ENCODE results near the gene ALDH7A1.
"Not testable (repeated sequence)": the region's sequence is repeated elsewhere in the genome, so short reads cannot be mapped to it uniquely, and the experiment has no call there.

Gene ALDH7A1

GRCh38 chr5:126594748-126595485 is at the start of gene ALDH7A1:
Gene ALDH7A1, minus strand, starts transcription at chr5:126595219. Its CDS starts 21 bp downstream, at chr5:126595198.
- DNase-seq: peak; percentile 28

DNA sequence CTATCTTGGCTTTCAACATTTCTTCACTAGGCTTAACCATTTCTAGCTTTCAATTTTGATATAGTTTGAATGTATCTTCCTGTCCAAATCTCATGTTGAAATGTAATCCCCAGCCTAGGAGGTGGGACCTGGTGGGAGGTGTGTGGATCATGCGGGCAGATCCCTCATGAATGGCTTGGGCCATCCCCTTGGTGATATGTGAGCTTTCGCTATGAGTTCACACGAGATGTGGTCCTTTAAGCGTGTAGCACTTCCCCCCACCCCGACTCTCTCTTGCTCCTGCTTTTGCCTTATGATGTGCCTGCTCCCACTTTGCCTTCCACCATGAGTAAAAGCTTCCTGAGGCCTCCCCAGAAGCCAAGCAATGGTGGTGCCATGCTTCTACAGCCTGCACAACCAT is 46.4 kb upstream of the ALDH7A1 start:
- no peak for DNase-seq

DNA sequence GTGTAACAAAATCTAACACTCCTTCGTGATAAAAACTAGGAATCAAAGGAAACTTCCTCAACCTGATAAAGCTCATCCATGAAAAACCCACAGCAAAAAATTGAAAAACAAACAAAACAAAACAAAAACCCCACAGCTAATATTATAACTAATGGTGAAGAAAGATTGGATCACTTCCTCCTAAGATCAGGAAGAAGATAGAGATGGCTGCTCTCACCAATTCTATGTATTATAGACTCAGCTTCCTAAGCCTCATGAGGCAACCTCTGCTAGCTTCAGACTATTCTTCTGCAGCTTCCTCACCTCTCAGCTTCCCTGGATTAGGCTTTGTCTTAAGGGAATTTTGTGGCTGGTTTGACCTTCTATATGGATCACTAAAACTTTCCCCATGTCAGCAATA is 45.8 kb upstream of the ALDH7A1 start:
- DNase-seq: no peak

DNA sequence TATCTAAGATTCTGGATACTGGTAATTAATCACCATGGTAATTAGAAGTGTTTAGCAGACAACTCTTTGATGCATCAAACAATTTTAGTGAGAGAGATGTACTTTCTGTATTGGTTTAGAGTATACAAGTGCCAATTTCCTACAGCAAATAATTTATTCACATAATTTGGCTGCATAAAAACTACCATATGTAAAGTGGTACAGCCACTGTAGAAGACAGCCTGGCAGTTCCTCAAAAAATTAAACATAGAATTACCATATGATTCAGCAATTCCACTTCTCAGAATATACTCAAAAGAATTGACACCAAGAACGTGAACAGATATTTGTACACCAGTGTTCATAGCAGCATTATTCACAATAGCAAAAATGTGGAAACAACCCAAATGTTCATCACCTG is 41.9 kb upstream of the ALDH7A1 start:
- no peak for DNase-seq

DNA sequence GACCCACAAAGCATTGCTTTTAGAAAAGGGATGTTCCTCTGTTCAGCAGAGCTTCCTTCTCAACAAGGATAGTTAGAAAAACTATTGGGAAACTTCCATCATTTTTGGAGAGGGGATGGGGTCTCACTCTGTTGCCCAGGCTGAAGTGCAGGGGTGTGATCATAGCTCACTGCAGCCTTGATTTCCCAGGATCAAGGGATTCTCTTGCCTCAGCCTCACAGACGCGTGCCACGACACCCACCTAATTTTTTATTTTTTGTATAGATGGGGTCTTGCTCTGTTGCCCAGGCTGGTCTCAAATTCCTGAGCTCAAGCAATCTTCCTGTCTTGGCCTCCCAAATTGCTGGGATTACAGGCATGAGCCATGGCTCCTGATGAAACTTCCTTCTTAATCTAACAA is 40.6 kb upstream of the ALDH7A1 start:
- no peak for DNase-seq

DNA sequence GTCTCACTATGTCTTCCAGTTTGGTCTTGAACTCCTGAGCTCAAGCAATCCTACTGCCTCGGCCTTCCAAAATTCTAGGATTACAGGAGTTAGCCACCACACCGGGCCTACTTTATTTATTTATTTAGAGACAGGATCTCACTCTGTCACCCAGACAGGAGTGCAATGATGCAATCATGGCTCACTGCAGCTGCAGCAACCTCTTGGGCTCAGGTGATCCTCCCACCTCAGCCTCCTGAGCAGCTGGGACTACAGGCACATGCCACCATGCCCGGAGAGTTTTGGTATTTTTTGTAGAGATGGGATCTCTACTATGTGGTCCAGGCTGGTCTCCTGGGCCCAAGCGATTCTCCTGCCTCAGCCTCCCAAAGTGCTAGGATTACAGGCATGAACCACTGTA is 38.5 kb upstream of the ALDH7A1 start:
- DNase-seq: no peak

DNA sequence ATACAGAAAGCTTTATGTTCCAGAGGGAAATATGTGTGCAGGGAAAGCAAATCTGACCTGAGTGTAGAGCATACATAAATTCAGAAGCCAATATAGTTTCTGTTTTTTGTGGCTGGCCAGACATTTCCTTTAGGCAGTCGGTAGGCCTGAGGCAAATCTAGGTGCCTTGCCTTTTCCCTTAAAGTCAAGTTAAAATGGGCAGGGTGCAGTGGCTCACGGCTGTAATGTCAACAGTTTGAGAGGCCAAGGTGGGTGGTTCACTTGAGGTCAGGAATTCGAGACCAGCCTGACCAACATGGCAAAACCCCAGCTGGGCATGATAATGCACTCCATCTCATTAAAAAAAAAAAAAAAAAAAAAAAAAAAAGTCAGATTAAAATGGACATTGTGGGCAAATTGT is 36.9 kb upstream of the ALDH7A1 start:
- no peak for DNase-seq

GRCh38 chr5:126628102-126628501 is 33.1 kb upstream of the ALDH7A1 start:
- DNase-seq: no peak

GRCh38 chr5:126624534-126624933 is 29.5 kb upstream of the ALDH7A1 start:
- DNase-seq: no peak

- no peak for DNase-seq
These were observed 24.8 kb upstream of the ALDH7A1 start for GRCh38 chr5:126619781-126620180.

- not testable (repeated sequence) for DNase-seq
These were observed 22.6 kb upstream of the ALDH7A1 start for GRCh38 chr5:126617603-126618002.

DNA sequence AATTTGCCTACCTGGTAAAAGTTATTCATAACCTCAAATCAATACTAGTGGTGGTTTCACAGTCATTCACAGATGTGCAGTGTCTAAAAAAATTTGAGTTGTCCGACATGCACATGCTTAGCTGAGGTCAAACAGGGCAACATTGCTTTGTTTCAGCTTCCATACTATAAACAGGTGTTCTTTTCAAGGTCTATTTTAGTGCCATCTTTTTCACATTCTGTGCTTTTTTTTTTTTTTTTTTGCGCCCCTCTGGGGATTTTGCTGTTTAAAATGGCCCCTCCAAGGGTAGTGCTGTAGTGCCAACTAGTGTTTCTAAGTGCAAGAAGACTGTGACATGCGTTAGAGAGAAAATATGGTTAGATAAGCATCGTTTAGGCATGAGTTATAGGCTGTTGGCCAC is 20.3 kb upstream of the ALDH7A1 start:
- no peak for DNase-seq

GRCh38 chr5:126613941-126614592 is 19.0 kb upstream of the ALDH7A1 start:
- no peak for DNase-seq

DNA sequence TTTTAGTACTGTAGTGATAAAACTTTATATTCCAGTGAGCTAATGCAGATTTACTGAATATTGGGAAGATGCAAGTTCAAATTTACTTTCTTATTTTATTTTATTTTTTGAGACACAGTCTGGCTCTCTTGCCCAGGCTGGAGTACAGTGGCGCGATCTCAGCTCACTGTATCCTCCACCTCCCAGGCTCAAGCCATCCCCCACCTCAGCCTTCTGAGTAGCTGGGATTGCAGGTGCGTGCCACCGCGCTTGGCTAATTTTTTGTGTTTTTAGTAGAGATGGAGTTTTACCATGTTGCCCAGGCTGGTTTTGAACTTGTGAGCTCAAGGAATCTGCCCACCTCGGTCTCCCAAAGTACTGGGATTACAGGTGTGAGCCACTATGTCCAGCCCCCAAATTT is 15.6 kb upstream of the ALDH7A1 start:
- DNase-seq: no peak

DNA sequence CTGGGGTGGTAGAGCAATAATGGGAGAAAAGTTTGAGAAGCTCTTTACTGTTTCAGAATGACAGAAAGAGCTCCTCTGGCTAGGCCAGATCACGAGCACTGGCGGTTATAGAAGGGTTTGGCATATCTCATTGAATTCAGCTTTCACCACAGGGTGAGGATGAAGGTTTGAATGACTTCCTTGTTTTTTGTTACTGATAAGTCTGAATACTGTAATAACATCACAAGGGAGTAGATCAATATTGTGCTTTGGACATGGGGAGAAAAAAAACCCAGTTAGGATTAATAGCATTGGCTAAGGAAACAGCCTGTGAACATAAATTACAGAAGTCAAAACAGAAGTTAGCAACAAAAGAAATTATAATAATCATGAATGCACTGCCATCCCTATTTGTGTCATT is 15.1 kb upstream of the ALDH7A1 start:
- DNase-seq: no peak

DNA sequence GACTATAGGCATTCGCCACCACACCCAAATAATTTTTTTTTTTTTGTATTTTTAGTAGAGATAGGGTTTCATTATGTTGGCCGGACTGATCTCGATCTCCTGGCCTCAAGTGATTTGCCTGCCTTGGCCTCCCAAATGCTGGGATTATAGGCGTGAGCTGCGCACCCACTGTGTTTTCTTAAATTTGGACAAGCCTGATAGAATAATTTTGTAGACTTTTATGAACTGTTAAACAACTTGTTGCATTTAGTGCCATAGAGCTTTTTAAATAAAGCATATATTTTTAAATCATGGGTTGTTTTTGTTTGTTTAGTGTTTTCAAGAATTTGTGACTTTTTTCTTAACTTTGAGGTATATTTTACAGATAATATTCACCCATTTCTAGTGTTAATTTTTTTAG is 10.5 kb upstream of the ALDH7A1 start:
- DNase-seq: no peak

- DNase-seq: no peak
These were observed 8.5 kb upstream of the ALDH7A1 start for GRCh38 chr5:126603402-126603991.

DNA sequence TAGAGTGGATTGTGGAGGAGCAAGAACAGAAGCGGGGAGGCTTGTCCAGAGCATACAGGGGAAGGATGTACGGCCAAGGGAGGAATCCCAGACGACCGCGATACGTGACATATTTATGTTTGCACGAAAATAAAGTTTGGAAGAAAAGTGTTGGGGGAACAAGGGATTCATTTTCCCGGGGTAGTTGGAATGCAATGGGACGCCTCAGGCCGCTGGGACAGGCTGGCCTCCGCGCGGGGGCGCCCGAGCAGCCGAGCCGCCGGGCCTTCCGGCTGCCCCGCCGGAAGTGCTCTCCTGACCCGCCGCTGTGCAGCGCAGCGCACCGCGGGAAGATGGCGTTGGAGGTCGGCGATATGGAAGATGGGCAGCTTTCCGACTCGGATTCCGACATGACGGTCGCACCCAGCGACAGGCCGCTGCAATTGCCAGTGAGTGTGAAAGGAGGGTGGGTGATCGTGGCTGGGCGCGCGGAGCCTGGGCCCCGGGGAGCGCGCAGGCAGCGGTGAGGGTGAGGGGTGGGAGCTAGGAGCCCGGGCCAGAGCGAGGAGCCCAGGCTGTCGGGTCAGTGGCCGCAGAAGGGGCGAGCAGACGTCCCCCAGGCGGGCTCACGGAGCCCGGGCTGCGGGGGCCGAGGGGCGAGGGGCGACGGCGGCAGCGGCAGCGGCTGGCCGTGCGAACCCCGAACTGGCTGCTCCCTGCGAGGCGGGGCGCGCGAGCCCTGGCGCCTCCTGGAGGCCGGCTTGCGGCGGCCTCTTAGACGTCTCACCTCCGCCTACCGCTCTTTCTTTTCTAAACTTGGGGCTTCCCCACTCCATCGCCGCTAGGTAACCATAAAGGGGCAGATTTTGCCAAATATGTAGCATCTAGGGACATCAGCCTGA is 5.9 kb upstream of the ALDH7A1 start, which contains the start of gene PHAX:
Gene PHAX (plus strand): TSS at position 317 of the 881 bp plus-strand sequence. CDS start 16 bp downstream, at position 333.
- DNase-seq: peak; percentile 65

- DNase-seq: not testable (repeated sequence)
These were observed 5.1 kb upstream of the ALDH7A1 start for GRCh38 chr5:126599971-126600630.

- no peak for DNase-seq
These were observed 4.5 kb upstream of the ALDH7A1 start for GRCh38 chr5:126599499-126599898.

GRCh38 chr5:126597156-126597555 is 2.1 kb upstream of the ALDH7A1 start:
- DNase-seq: no peak

DNA sequence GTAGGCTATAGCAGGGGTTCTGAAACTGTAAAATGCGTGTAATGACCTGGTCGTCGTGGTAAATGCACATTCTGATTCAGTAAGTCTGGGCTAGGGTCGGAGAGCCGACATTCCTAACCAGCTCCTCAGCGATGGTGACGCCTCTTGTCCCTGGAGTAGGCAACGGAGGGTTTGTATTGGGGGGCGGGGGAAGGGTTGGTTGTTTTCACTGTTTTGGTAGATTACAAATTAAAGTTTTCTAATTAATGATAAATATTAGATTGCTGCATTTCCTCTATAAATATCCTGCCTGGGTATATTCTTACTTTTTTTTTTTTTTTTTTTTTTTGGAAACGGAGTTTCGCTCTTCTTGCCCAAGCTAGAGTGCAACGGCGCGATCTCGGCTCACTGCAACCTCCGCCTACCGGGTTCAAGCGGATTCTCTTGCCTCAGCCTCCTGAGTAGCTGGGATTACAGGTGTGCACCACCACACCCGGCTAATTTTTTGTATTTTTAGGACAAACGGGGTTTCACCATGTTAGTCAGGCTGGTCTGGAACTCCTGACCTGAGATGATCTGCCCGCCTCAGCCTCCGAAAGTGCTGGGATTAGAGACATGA is 566 bp upstream of the ALDH7A1 start:
- no peak for DNase-seq
